Smooth muscle cell (in vitro differentiated cells): ENCODE measurements around the gene FEZF1. TPM values are rescaled to one million over a fixed set of nuclear protein-coding genes. Genes with fewer than 3 reads are reported as not detected.
"Not testable (repeated sequence)": the region's sequence is repeated elsewhere in the genome, so short reads cannot be mapped to it uniquely, and the experiment has no call there.

Experiments
- DNase-seq: peaks from one replicate; lab custom pipeline; 2025; ENCODE audit not compliant: unreplicated experiment; lab: John Stamatoyannopoulos, UW
- H2AFZ ChIP-seq: fragments of 200-600 bp; sonication (generic); 2 replicates; pipeline ENCODE4 v1.6.0; 2016; ENCODE audit warnings: antibody characterized with exemption, low read depth, mild to moderate bottlenecking
- H3F3A ChIP-seq: fragments of 200-600 bp; sonication (generic); 2 replicates; pipeline ENCODE4 v1.6.0; 2017; ENCODE audit warnings: antibody characterized with exemption, low read depth
- H3K27ac ChIP-seq: fragments of 200-600 bp; sonication (generic); 2 replicates; pipeline ENCODE4 v1.5.1; 2016; ENCODE audit warnings: low read depth, mild to moderate bottlenecking
- H3K27me3 ChIP-seq: fragments of 200-600 bp; sonication (generic); 2 replicates; pipeline ENCODE4 v1.6.1; 2016; ENCODE audit warnings: low read depth, mild to moderate bottlenecking
- H3K36me3 ChIP-seq: fragments of 200-600 bp; sonication (generic); 2 replicates; pipeline ENCODE4 v1.5.1; 2016; ENCODE audit warnings: low read depth
- H3K4me1 ChIP-seq: fragments of 200-600 bp; sonication (generic); 2 replicates; pipeline ENCODE4 v1.5.1; 2016; ENCODE audit warnings: low read depth
- H3K4me2 ChIP-seq: fragments of 200-600 bp; sonication (generic); 2 replicates; pipeline ENCODE4 v1.6.0; 2016; ENCODE audit warnings: mild to moderate bottlenecking
- H3K4me3 ChIP-seq: fragments of 200-600 bp; sonication (generic); 2 replicates; pipeline ENCODE4 v1.5.1; 2016; ENCODE audit warnings: mild to moderate bottlenecking
- H3K79me2 ChIP-seq: fragments of 200-600 bp; sonication (generic); 2 replicates; pipeline ENCODE4 v1.6.0; 2016; ENCODE audit warnings: low read depth, mild to moderate bottlenecking
- H3K9ac ChIP-seq: fragments of 200-600 bp; sonication (generic); 2 replicates; pipeline ENCODE4 v1.6.0; 2016; ENCODE audit warnings: low read depth
- H3K9me3 ChIP-seq: fragments of 200-600 bp; sonication (generic); replicated peaks from 2 replicates; pipeline ENCODE4 v1.5.1; 2016; ENCODE audit warnings: low read depth
- H4K20me1 ChIP-seq: fragments of 200-600 bp; sonication (generic); 2 replicates; pipeline ENCODE4 v1.6.0; 2016; ENCODE audit warnings: low read depth
- CTCF ChIP-seq: fragments of 200-600 bp; sonication (generic); IDR thresholded peaks from 2 replicates; pipeline ENCODE4 v1.5.1; 2017; ENCODE audit warnings: borderline replicate concordance, mild to moderate bottlenecking, antibody characterized with exemption; ENCODE audit not compliant: insufficient read depth, poor library complexity, severe bottlenecking
- whole genome bisulfite sequencing: methylation state at CpG from one replicate; pipeline ENCODE4 v1.1.7; 2016; ENCODE audit warnings: low lambda C conversion rate; 5-methylcytosine and 5-hydroxymethylcytosine counted together
- polyA plus RNA-seq: library from polyadenylated mRNA; unstranded; fragments of >200 nt; fragmentation: Nextera tagmentation; extraction: Ambion mirVana; gene quantifications from 2 replicates; pipeline ENCODE4 v1.2.1, GENCODE V29; 2016
- total RNA-seq: library from RNA; depleted of rRNA; stranded (reverse); fragments of >200 nt; gene quantifications from 2 replicates; pipeline ENCODE4 v1.2.3, GENCODE V29; 2014

The FEZF1 gene
- total and polyA plus RNA-seq, 2 experiments from 2014 or later = not detected

- DNase-seq = no peak
- Histone ChIP-seq H3K79me2 (no peaks in the 10 kb centered on the region), H3K27ac (no peak overlapping the region), H3K4me3 (no peak overlapping the region), H4K20me1 (no peaks in the 10 kb centered on the region), H3K4me2 (no peak overlapping the region), H3K27me3 (no peaks in the 10 kb centered on the region), H3K4me1 (no peaks in the 10 kb centered on the region), H3K36me3 (no peaks in the 10 kb centered on the region), H2AFZ (no peak overlapping the region), H3K9me3 (peaks cover 4% of the 10 kb centered on the region), H3K9ac (no peak overlapping the region), H3F3A (no peaks in the 10 kb centered on the region)
- TF ChIP-seq CTCF = no peak
- 52% methylated on average over 1 of the region's 1 CpG for WGBS
Measured at GRCh38 chr7:122289426-122289825, 15.1 kb downstream of the FEZF1 start.

- 57% methylated on average over 15 of the region's 24 CpGs for WGBS
- H3F3A ChIP-seq, H3K27ac ChIP-seq, H3K9ac ChIP-seq, H3K27me3 ChIP-seq, DNase-seq, H2AFZ ChIP-seq, H3K9me3 ChIP-seq, H3K4me1 ChIP-seq, H3K79me2 ChIP-seq, H3K36me3 ChIP-seq, H4K20me1 ChIP-seq: not testable (repeated sequence)
- Histone ChIP-seq H3K4me2 (peak overlapping the region; percentile 47), H3K4me3 (peak overlapping the region; percentile 34)
Measured at GRCh38 chr7:122284608-122285007, 19.9 kb downstream of the FEZF1 start.

DNA sequence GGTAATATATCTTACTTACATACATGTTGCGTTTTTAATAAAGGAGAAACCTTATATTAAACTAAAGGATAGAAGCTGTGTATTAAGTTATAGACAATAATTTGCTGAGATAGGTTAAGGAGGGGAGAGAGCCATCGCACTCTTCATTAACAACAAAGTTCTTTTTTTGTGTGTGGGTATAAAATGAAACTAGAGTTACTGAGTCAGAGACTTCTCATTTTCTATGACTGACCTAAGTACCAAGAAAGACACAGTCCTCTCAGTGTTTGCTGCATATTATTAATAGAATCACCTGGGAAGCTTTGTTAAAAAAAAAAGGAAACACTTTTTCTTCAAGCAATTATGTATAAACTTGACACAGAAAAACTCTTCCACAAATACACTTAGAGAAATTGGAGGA is 31.4 kb downstream of the FEZF1 start:
- Histone ChIP-seq H3K79me2 (no peaks in the 10 kb centered on the region), H3K9me3 (no peaks in the 10 kb centered on the region), H3K4me3 (no peak overlapping the region), H3K36me3 (no peaks in the 10 kb centered on the region), H3K4me2 (no peak overlapping the region), H2AFZ (no peak overlapping the region), H3K27me3 (no peaks in the 10 kb centered on the region), H4K20me1 (no peaks in the 10 kb centered on the region), H3K9ac (no peak overlapping the region), H3K27ac (no peak overlapping the region), H3K4me1 (no peaks in the 10 kb centered on the region), H3F3A (no peaks in the 10 kb centered on the region)
- no peak for TF ChIP-seq CTCF
- 88% methylated on average over 2 of the region's 2 CpGs for WGBS
- no peak for DNase-seq

GRCh38 chr7:122269241-122269640 is 35.3 kb downstream of the FEZF1 start:
- Histone ChIP-seq H3K4me3 (no peak overlapping the region), H3K9me3 (no peaks in the 10 kb centered on the region), H3K27me3 (no peaks in the 10 kb centered on the region), H3K9ac (no peak overlapping the region), H3K36me3 (no peaks in the 10 kb centered on the region), H3K4me2 (no peak overlapping the region), H3K27ac (no peak overlapping the region), H4K20me1 (no peaks in the 10 kb centered on the region), H3K79me2 (no peaks in the 10 kb centered on the region), H3K4me1 (no peaks in the 10 kb centered on the region), H3F3A (no peaks in the 10 kb centered on the region), H2AFZ (no peak overlapping the region)
- 52% methylated on average over 1 of the region's 1 CpG for WGBS
- TF ChIP-seq CTCF = no peak
- no peak for DNase-seq
